NCI-H2196 treated with DMSO at 0.1 percent for 48 hours (cell line): ENCODE data around the gene BLTP1.

Source experiments
- DNase-seq: peaks from one replicate; lab custom pipeline; 2025; ENCODE audit not compliant: unreplicated experiment; lab: John Stamatoyannopoulos, UW

BLTP1 gene

GRCh38 chr4:122163767-122164166 lies 11.6 kb downstream of the BLTP1 start:
- DNase-seq, result no peak

DNA sequence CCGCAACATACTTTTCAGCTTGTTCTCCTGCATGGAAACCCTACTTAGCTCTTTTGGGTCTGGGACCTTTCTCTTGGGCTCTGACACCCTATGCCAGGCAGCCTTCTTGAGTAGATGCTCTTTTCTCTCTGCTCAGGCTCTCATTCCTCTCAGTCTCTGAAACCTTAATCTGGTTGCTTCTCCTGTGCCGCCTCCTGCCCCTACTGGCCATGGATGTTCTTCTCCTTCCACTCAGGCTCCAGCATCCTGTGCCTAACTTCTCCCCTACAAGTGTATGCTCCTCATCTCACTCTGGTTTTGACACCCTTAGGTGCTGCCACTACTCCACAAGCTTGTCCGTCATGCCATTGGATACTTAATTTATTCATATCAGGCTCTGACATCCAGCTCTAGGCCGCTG lies 15.2 kb downstream of the BLTP1 start:
- DNase-seq, result no peak

- no peak for DNase-seq
Measured at GRCh38 chr4:122170775-122171174, 18.6 kb downstream of the BLTP1 start.

- no peak for DNase-seq
Measured at GRCh38 chr4:122171323-122171722, 19.2 kb downstream of the BLTP1 start.

- no peak for DNase-seq
Measured at GRCh38 chr4:122172266-122172665, 20.1 kb downstream of the BLTP1 start.

DNA sequence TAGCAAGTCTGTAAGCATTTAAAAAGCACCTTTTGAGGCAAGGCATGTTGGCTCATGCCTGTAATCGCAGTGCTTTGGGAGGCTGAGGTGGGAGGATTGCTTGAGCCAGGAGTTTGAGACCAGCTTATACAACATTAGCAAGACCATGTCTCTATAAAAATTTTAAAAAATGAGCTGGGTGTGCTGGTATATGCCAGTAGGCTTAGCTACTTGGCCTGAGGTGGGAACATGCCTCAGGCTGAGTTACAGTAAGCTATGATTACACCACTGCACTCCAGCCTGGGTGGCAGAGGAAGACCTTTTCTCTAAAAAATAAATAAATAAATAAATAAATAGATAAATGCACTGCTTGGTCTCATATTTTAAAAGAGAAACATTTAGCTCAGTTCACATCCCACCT lies 26.8 kb downstream of the BLTP1 start:
- no peak for DNase-seq

GRCh38 chr4:122195718-122196117 lies 43.6 kb downstream of the BLTP1 start:
- DNase-seq, result no peak
